Mammary epithelial cell (primary cell): ENCODE data around the gene ITPR2.

Experiments
- CTCF ChIP-seq, 2 donors: IDR thresholded peaks in 1 of 2; conservative IDR thresholded peaks in 1 of 2; 2 replicates each; pipeline ENCODE4 v1.5.1; 2011 to 2012; ENCODE audit warnings: inconsistent platforms in 2 of 2, low read length in 2 of 2, mild to moderate bottlenecking in 2 of 2, control low read depth in 1 of 2, low read depth in 1 of 2; ENCODE audit not compliant: insufficient read depth in 1 of 2; ENCODE audit errors: extremely low read depth in 1 of 2
- EZH2 ChIP-seq: IDR thresholded peaks from 2 replicates; pipeline ENCODE4 v1.6.1; 2012; ENCODE audit warnings: low read length, inconsistent platforms, borderline replicate concordance

- TF ChIP-seq CTCF (conservative IDR thresholded peaks at IDR 0.05 in 1 of 2, IDR thresholded peaks at IDR 0.05 in 1 of 2; ENCODE audit: extremely low read depth in 1 of 2, insufficient read depth in 1 of 2, low read depth in 1 of 2, low read length in 2 of 2) (no peak), EZH2 (no peak)
These were observed 135.8 kb downstream of the ITPR2 start for GRCh38 chr12:26697217-26697616.
